ENCODE data around the gene SYNE1.

DNA sequence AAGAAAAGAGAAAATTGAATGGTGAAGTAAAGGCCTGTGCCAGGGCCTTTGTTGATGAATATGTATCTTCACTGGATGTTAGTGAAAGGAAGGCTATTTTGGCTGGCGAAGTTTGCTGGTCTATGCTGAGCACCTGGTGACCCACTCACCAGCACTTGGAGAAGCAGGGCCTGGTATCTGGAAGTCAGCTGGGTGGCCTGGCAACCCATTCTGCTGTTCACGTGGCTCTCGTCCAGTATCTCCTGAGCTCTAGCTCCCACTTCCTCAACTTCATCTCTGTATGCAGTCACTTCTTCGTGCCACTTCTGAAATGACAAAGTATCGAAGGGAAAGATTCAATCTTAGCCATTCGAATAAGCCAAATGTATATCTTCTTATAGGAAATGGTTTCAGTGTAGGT, 283.7 kb downstream of the SYNE1 start:
- TF ChIP-seq, protein P1, sequence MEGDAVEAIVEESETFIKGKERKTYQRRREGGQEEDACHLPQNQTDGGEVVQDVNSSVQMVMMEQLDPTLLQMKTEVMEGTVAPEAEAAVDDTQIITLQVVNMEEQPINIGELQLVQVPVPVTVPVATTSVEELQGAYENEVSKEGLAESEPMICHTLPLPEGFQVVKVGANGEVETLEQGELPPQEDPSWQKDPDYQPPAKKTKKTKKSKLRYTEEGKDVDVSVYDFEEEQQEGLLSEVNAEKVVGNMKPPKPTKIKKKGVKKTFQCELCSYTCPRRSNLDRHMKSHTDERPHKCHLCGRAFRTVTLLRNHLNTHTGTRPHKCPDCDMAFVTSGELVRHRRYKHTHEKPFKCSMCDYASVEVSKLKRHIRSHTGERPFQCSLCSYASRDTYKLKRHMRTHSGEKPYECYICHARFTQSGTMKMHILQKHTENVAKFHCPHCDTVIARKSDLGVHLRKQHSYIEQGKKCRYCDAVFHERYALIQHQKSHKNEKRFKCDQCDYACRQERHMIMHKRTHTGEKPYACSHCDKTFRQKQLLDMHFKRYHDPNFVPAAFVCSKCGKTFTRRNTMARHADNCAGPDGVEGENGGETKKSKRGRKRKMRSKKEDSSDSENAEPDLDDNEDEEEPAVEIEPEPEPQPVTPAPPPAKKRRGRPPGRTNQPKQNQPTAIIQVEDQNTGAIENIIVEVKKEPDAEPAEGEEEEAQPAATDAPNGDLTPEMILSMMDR (IDR thresholded peaks at IDR 0.05; ENCODE audit: control extremely low read depth in 1 of 3, insufficient read depth in 1 of 3, low read depth in 1 of 3, low read length in 3 of 3): no peak
- TF ChIP-seq CHD1 (IDR thresholded peaks at IDR 0.05; ENCODE audit: low read depth, low read length): no peak

Data from H1 (cell line).